ENCODE measurements around the gene ANKS1A. TPM values are rescaled to one million over a fixed set of nuclear protein-coding genes. Genes with fewer than 3 reads are reported as not detected.

ANKS1A gene
- total RNA-seq, 3 donors from 2014 or later (not counting 1 experiment from before 2014, with no cell fraction given), result 10.4 to 11.5 (median 10.9) TPM

- H3K9me3 ChIP-seq (ENCODE audit: control insufficient read depth, insufficient read depth, low read length), result no peaks in the 10 kb centered on the region
- WGBS (ENCODE audit: insufficient coverage), result 100% methylated on average over 2 of the region's 3 CpGs
- H3K27me3 ChIP-seq (ENCODE audit: control insufficient read depth, insufficient read depth, low read length), result no peaks in the 10 kb centered on the region
- H3K4me1 ChIP-seq (ENCODE audit: control insufficient read depth, insufficient read depth, low read length), result peaks cover 3% of the 10 kb centered on the region
- no peak overlapping the region for H3K4me3 ChIP-seq (ENCODE audit: low read length)
- DNase-seq (no peak), ATAC-seq (no peak)
- Mint-ChIP-seq H3K4me3 (no peak overlapping the region), H3K4me1 (no peaks in the 10 kb centered on the region), H3K9me3 (no peaks in the 10 kb centered on the region), H3K36me3 (no peaks in the 10 kb centered on the region), H3K27me3 (ENCODE audit: low read depth in 2 of 2) (no peaks in the 10 kb centered on the region), H3K27ac (no peak overlapping the region)
- no peak overlapping the region for H3K27ac ChIP-seq (ENCODE audit: low read length)
- no peak for TF ChIP-seq CTCF (IDR thresholded peaks at IDR 0.05)
- intact Hi-C loops (cut with micrococcal nuclease), result no loop called here
- H3K36me3 ChIP-seq (ENCODE audit: control insufficient read depth, insufficient read depth, low read length), result no peaks in the 10 kb centered on the region
Observed at GRCh38 chr6:35053701-35054100, 164.6 kb downstream of the ANKS1A start.

DNA sequence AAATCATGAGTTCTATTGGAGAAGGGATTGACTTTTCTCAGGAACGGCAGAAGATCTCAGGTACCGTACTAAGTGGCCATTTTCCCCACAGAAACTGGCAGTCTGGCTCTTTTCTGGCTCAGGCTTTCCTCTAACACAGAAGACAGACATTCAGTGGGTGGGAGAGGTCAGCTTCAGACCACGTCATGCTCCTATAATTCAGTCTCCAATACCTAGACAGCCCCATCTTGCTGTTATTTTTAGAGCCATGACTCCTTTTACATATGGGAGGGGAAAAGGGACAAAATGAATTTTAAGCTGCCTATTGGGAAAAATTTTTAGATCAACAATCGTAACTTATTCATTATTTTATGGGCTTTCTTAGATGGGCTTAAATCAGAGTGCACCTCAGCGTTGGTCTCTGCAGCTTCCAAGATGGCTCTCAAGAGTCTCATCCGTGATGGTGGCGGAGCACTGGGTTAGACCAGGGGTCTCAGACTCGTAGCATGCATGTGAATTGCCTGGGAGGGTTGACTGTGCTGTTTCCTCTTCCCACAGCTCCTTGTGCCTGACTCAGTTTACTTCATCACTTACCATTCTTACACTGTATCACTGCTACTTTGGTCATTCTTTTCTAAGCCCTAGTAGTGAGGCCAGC is 165.2 kb downstream of the ANKS1A start:
- H3K4me3 ChIP-seq (ENCODE audit: low read length), result no peak overlapping the region
- no peaks in the 10 kb centered on the region for H3K9me3 ChIP-seq (ENCODE audit: control insufficient read depth, insufficient read depth, low read length)
- DNase-seq, result no peak
- H3K27ac ChIP-seq (ENCODE audit: low read length), result no peak overlapping the region
- no peaks in the 10 kb centered on the region for H3K27me3 Mint-ChIP-seq (ENCODE audit: low read depth in 2 of 2)
- ATAC-seq, result no peak
- WGBS (ENCODE audit: insufficient coverage), result 97% methylated on average over 7 of the region's 8 CpGs
- H3K4me3 Mint-ChIP-seq, result no peak overlapping the region
- no peak for TF ChIP-seq CTCF (IDR thresholded peaks at IDR 0.05)
- H3K4me1 Mint-ChIP-seq, result no peaks in the 10 kb centered on the region
- no peaks in the 10 kb centered on the region for H3K36me3 Mint-ChIP-seq
- no peaks in the 10 kb centered on the region for H3K36me3 ChIP-seq (ENCODE audit: control insufficient read depth, insufficient read depth, low read length)
- no peaks in the 10 kb centered on the region for H3K27me3 ChIP-seq (ENCODE audit: control insufficient read depth, insufficient read depth, low read length)
- H3K27ac Mint-ChIP-seq, result no peak overlapping the region
- no peaks in the 10 kb centered on the region for H3K9me3 Mint-ChIP-seq
- H3K4me1 ChIP-seq (ENCODE audit: control insufficient read depth, insufficient read depth, low read length), result no peaks in the 10 kb centered on the region
- intact Hi-C loops (cut with micrococcal nuclease), result no loop called here

DNA sequence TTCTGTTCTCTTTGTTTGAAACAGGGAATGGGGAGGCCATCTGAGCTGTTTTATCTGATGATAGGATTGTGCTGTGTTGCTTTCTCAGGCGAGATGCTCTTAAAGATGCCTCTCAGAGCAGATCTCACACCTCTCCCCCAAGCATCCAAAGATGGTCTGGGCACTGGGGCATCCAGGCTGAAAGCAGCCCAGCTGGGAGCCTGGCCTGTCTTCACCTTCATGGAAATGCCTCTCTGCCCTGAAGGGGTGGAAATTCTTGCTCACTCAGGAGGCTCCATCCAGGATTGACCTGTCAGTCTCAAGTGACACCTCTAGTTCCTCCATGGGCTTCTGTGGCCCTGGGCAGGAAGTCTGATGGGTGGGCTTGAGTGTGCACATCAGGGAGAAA is 165.7 kb downstream of the ANKS1A start:
- Mint-ChIP-seq H3K27ac (no peak overlapping the region), H3K9me3 (no peaks in the 10 kb centered on the region), H3K36me3 (no peaks in the 10 kb centered on the region), H3K4me1 (no peaks in the 10 kb centered on the region), H3K4me3 (no peak overlapping the region), H3K27me3 (ENCODE audit: low read depth in 2 of 2) (no peaks in the 10 kb centered on the region)
- H3K4me3 ChIP-seq (ENCODE audit: low read length), result no peak overlapping the region
- no peaks in the 10 kb centered on the region for H3K27me3 ChIP-seq (ENCODE audit: control insufficient read depth, insufficient read depth, low read length)
- no peak for ATAC-seq
- no peaks in the 10 kb centered on the region for H3K4me1 ChIP-seq (ENCODE audit: control insufficient read depth, insufficient read depth, low read length)
- WGBS (ENCODE audit: insufficient coverage), result 100% methylated on average over 1 of the region's 1 CpG
- no peak for DNase-seq
- H3K27ac ChIP-seq (ENCODE audit: low read length), result no peak overlapping the region
- intact Hi-C loops (cut with micrococcal nuclease), result no loop called here
- TF ChIP-seq CTCF (IDR thresholded peaks at IDR 0.05), result no peak
- H3K36me3 ChIP-seq (ENCODE audit: control insufficient read depth, insufficient read depth, low read length), result peaks cover 2% of the 10 kb centered on the region
- no peaks in the 10 kb centered on the region for H3K9me3 ChIP-seq (ENCODE audit: control insufficient read depth, insufficient read depth, low read length)

- H3K27me3 Mint-ChIP-seq (ENCODE audit: low read depth in 2 of 2), result no peaks in the 10 kb centered on the region
- H3K36me3 Mint-ChIP-seq, result no peaks in the 10 kb centered on the region
- no peaks in the 10 kb centered on the region for H3K27me3 ChIP-seq (ENCODE audit: control insufficient read depth, insufficient read depth, low read length)
- H3K4me3 ChIP-seq (ENCODE audit: low read length), result no peak overlapping the region
- 93% methylated on average over 4 of the region's 4 CpGs for WGBS (ENCODE audit: insufficient coverage)
- no peak for DNase-seq
- H3K27ac ChIP-seq (ENCODE audit: low read length), result no peak overlapping the region
- H3K9me3 Mint-ChIP-seq, result no peaks in the 10 kb centered on the region
- peaks cover 11% of the 10 kb centered on the region for H3K36me3 ChIP-seq (ENCODE audit: control insufficient read depth, insufficient read depth, low read length)
- TF ChIP-seq CTCF (IDR thresholded peaks at IDR 0.05), result no peak
- no peaks in the 10 kb centered on the region for H3K4me1 Mint-ChIP-seq
- no peak overlapping the region for H3K27ac Mint-ChIP-seq
- intact Hi-C loops (cut with micrococcal nuclease), result no loop called here
- no peaks in the 10 kb centered on the region for H3K4me1 ChIP-seq (ENCODE audit: control insufficient read depth, insufficient read depth, low read length)
- no peaks in the 10 kb centered on the region for H3K9me3 ChIP-seq (ENCODE audit: control insufficient read depth, insufficient read depth, low read length)
- no peak for ATAC-seq
- H3K4me3 Mint-ChIP-seq, result no peak overlapping the region
Observed at GRCh38 chr6:35055891-35056290, 166.8 kb downstream of the ANKS1A start.

All from natural killer cell (primary cell).